H1 (cell line): ENCODE data around the gene MED13.

Experiments
- CTCF ChIP-seq, 3 experiments: IDR thresholded peaks; 1 replicate in 2 of 3; 2 replicates in 1 of 3; pipeline versions ENCODE4 v1.5.1 to v1.6.1; 2011; ENCODE audit warnings: low read length in 3 of 3, mild to moderate bottlenecking in 3 of 3, inconsistent platforms in 2 of 3, low read depth in 1 of 3, moderate library complexity in 1 of 3; ENCODE audit not compliant: insufficient read depth in 1 of 3; ENCODE audit errors: control extremely low read depth in 1 of 3
- EGR1 ChIP-seq: IDR thresholded peaks from 2 replicates; pipeline ENCODE4 v1.6.1; 2011; ENCODE audit warnings: low read depth, low read length, borderline replicate concordance
- EP300 ChIP-seq, 2 experiments: IDR thresholded peaks; 1 replicate in 1 of 2; 2 replicates in 1 of 2; pipeline ENCODE4 v1.6.1; 2011 to 2012; ENCODE audit warnings: low read depth in 2 of 2, low read length in 2 of 2, mild to moderate bottlenecking in 2 of 2, borderline replicate concordance in 1 of 2, inconsistent platforms in 1 of 2, moderate library complexity in 1 of 2
- EZH2 ChIP-seq: fragments of 200-600 bp; sonication (generic); IDR thresholded peaks from 2 replicates; pipeline ENCODE4 v1.7.1; 2012; ENCODE audit warnings: low read depth, mild to moderate bottlenecking, moderate library complexity, low read length, inconsistent platforms; ENCODE audit not compliant: severe bottlenecking
- FOSL1 ChIP-seq: IDR thresholded peaks from 2 replicates; pipeline ENCODE4 v1.6.1; 2011; ENCODE audit warnings: mild to moderate bottlenecking, low read depth, low read length, moderate library complexity; ENCODE audit not compliant: insufficient read depth
- HDAC6 ChIP-seq: IDR thresholded peaks from one replicate; pipeline ENCODE4 v1.7.1; 2012; ENCODE audit warnings: low read depth, mild to moderate bottlenecking, inconsistent platforms, low read length, moderate library complexity
- MAX ChIP-seq: IDR thresholded peaks from 2 replicates; pipeline ENCODE4 v1.6.1; 2012; ENCODE audit warnings: inconsistent platforms
- POLR2A ChIP-seq, 2 experiments: IDR thresholded peaks; 1 replicate in 1 of 2; 2 replicates in 1 of 2; pipeline ENCODE4 v1.6.1; 2011; ENCODE audit warnings: low read depth in 2 of 2, low read length in 2 of 2, mild to moderate bottlenecking in 2 of 2; ENCODE audit errors: control extremely low read depth in 1 of 2
- USF2 ChIP-seq: IDR thresholded peaks from 2 replicates; pipeline ENCODE4 v1.6.1; 2011; ENCODE audit warnings: low read length, improper control_type of control experiment

GRCh38 chr17:62033317-62033716 lies 31.8 kb downstream of the MED13 start:
- TF ChIP-seq POLR2A (IDR thresholded peaks at IDR 0.05; ENCODE audit: control extremely low read depth in 1 of 2, low read depth in 2 of 2, low read length in 2 of 2) (no peak), CTCF (IDR thresholded peaks at IDR 0.05; ENCODE audit: control extremely low read depth in 1 of 3, insufficient read depth in 1 of 3, low read depth in 1 of 3, low read length in 3 of 3) (no peak), EP300 (IDR thresholded peaks at IDR 0.05; ENCODE audit: borderline replicate concordance in 1 of 2, low read depth in 2 of 2, low read length in 2 of 2) (no peak), EZH2 (no peak), MAX (no peak), EGR1 (no peak), HDAC6 (no peak), FOSL1 (no peak), USF2 (no peak)
